CD4-positive, alpha-beta T cell treated with Interleukin-21 for 1 hour (primary cell): ENCODE results near the gene CCNO.

Source experiments
- DNase-seq: peaks from one replicate; pipeline ENCODE4 v3.0.0-alpha.2; 2020

CCNO gene

DNA sequence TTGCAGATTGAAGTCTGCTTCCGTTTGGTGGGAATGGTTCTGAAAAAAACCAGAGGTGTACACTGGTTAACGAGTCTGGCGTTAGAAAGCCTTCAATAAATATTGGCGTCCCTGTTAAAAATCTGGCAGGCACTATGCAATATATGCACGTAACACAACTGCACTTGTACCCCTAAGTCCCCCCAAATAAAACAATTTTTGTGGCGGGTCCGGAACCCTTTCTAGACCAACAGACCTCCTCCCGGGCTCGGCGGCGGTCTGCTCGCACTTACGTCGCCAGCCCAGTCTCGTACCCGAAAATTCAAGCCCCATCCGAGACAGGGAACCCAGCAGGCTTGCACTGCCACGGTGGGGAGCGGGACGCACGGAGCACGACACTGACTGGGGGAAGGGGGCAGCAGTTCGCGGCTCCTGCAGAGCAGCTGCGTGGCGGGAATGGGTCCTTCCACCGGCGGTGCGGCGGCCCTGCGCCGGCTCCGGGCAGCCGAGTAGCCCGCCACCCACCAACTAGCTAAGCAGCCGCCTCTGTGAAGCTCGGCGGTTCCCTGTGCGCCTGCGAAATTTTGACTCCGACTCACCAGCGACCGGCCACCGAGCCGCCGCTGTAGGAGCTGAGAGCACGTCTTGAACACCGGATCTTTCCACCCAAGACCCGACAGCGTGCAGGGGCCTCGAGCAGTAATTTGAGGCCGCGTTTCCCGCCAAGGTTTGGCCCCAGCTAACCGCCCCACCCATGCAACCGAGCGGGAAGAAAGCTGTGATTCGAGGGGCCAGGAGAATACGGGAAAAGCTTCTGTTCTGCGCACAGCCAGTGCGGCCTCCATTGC lies 10.2 kb downstream of the CCNO start:
- DNase-seq = no peak

DNA sequence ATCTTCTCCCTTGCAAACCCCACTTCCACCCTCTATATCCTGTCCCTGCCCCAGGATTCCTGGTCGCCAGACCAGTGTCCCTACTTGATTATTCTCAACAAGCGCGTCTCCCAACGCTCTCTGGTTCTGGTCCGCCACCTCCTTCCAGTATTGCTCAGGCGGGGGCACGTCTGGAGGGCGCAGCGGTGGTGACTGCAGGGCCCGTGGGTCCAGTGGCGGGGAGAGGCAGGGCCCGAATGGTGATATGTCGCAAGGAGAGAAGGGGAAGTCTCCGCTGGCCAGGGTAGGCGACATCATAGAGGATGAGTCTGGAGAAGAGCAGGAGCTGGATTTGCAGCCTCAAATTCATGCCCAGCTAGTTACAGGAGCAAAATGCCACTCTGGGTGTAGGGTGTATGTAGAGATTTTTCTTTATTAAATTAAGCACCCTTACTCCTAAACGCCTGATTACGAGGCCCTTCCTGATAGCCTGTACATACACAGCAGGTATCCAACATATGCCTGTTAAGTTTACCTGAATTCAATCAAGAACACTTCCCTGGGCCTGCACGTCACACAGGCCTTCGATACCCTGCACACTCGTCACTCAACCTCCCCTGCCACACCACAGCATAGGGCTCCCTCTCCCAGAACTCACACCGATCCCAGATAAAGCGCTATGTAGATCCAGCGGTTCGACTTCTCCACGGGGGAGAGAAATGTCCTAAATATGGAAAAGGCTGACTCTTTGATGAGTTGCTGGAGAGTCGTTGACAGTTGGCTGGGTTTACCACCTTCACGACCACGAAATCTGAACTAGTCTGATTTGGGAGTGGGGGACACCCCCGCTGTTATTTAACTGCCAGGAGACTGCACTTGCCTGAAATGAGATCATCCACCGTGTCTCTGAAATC lies 11.1 kb downstream of the CCNO start:
- no peak for DNase-seq

GRCh38 chr5:55220433-55221185 lies 12.8 kb downstream of the CCNO start:
- no peak for DNase-seq

DNA sequence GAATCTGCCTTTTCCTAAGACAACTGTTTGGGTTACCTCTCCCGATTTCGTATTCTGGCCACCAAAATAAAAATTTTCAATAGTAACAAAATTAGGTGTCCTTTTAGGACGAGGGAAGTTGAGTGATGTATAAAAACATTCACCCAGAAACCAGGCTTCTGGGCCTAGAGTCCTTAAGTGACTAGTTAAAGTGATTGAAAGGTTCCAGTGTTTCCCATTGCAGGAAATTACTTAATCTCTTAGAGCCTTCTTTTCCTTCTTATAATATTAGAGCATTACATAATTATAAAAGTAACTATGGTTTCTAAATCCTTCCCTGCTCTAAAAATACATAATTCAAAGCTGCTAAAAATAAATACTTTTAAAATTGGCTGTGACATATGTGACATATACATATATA lies 13.6 kb downstream of the CCNO start:
- no peak for DNase-seq

DNA sequence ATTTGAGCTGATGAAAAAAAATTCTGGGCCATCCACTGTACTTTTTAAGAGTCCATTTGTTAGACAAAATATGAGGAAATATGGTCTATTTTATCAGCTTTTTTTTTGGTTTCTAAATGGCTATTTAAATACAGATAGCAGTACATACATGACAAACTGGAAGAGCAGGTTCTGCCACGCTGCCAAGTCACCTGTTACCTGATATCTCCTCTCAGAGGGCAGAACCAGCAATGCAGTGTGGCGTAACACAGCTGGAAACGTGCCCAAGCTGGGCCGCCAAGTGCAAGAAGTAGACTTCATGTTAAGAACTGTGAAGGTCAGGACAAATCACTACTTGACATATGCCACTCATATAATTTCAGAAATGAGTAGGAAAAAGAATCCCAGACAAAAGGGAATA lies 14.4 kb downstream of the CCNO start:
- no peak for DNase-seq

- no peak for DNase-seq
These were observed 22.1 kb downstream of the CCNO start for GRCh38 chr5:55211184-55211874.

DNA sequence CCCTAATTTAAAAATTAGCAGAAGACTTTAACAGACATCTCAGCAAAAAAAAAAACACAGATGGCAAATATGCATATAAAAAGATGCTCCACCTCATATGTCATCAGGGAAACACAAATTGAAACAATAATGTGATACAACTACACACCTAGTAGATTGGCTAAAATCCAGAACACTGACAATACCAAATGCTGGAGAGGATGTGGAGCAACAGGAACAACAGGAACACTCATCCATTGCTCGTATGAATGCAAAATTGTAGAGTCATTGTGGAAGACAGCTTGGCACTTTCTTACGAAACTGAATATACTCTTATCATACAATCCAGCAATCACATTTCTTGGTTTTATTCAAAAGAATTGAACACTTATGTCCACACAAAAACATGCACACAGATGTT lies 28.4 kb downstream of the CCNO start:
- no peak for DNase-seq

- DNase-seq = no peak
These were observed 42.2 kb downstream of the CCNO start for GRCh38 chr5:55191165-55191564.

DNA sequence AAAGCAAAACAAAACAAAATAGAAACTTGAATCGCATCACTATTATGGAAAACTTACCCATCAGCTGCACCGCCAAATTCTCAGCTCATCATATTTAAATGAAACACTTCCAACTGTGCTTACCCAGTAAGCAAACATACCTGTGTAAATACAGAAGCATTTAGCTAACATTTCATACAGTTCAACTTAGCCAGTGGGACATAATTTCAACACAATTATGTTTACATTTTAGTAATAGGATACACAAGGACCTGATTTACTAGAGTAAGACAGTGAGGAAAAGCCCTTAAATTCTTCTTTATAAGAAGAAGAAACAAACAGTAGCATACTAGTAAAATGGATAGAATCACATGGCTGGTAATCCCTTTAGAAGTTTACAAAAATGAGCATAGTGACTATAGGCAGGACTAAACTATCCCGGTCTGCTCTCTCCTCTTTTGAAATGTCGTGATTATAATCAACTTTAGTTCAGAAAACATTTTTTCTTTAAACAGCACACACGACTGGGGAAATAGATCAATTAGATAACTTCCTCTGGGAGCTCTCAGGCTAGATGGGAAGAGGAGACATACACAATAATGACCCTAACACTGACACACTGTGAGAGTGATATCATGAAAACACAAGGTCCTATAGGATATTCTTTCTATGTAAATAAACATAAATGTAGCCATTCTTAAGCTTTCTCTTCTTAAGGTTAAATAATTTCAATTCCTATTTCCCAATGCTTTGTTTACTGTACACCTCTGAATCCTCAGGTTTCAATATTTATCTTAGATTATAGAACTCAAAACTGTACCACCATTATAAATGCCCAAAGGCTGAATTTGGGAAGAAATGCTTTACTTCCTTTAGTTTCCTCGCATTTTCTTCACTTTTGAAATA lies 44.5 kb downstream of the CCNO start:
- DNase-seq = no peak

- no peak for DNase-seq
These were observed 46.0 kb downstream of the CCNO start for GRCh38 chr5:55187370-55187769.
